ENCODE data around the gene UQCRQ.

The UQCRQ gene

DNA sequence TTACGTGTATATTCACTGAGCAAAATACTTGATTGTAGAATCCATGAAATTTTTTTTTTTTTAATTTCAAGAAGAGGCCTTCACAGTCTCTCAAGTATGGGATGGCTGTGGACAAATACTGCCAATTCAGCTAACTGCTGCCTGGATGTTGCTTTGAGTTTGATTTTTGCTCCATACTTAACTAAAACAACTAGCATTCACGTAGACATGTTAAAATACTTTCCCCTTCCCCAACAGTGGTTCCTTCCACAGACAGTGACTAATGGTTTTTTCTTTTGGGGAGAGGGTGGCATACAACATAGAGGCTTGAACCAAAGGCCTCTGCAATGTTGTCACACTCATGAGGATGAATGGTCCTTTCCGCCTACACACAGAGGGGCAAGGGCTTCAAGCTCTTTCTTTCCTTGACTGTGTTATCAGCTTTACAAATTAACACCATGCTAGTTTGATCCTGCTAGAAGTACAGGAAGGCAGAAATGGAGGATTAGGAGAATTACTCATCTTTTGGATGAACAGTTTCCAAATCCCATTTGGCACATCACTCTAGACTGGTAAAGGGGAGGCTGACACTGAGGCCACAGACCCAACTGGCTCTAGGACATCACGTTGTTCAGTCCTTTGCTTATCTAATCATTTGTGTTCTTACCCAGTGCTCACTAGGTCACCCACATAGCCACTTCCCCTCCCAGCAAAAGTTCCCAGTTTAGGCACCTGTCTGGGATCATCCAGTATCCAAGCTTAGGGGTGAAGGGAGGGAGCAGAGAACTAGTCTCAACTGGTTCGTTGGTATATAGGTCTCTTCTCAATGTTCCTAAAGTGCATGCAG is 5.2 kb downstream of the UQCRQ start:
- DNase-seq (ENCODE audit: low read depth): no peak

DNA sequence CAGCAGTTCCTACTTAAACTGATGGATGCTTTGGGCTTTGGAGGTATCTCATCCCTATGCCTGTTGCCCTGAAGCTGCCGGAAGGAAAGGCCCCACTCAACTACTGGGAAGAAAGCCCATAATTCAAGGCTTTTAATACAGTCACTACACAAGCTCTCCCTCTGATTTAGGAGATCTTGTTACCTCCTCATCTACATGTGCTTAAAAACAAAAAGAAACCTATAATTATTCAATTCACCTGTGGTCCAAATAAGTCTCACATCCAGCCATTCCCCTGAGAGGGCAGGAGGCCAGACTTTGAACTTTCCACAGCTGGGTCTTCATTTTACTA is 6.3 kb downstream of the UQCRQ start:
- DNase-seq (ENCODE audit: low read depth): no peak

DNA sequence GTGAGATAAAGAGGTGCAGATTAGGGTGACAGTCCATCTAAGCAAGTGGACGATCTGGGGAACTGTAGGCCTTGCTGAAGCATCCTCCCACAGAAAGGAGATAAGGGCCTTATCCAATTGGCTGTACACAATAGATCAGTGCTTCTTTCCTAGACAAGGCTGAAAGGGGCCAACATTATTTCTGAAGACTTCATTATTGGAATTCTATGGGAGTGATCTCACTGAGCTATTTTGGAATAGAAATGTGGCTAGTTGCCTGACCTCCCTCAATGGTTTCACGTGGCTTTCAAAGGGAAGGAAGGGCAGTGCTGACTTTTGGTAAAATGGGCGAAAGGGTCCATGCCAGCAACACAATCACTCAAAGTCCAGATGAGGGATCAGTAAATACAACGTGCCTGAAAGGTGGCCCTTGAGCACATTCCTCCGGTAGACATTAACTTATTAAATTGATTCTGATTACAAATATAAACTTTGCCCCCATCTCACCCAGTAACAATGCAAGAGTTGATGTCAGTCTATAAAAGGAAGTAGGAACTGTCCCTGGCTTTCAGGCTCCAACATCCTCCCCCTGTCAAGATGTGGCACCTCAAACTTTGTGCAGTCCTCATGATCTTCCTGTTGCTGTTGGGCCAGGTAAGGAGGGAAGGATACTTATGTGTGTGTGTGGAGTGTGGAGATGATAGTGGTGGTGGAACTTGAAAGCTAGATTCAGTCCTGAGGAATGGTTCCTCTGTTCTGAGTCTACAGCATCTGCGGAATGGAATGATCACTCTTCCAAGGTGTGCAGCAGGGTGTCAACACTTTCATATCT is 6.9 kb downstream of the UQCRQ start, which contains the start of gene LEAP2:
LEAP2 (plus strand) TSS at position 550 of the 811 bp plus-strand sequence; CDS start at position 577, 27 bp downstream.
- DNase-seq (ENCODE audit: low read depth): no peak

DNA sequence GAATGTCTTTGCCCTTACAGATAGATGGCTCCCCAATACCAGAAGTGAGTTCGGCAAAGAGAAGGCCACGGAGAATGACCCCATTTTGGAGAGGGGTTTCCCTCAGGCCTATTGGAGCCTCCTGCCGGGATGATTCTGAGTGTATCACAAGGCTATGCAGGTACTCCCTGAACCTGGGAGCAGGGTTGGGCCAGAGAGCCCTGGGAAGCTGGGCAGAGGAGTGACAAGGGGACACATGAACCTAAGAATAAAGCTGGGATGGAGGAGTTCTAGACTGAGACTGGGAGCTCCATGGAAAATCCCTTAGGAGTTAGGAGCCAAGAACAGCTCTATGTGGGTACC is 7.5 kb downstream of the UQCRQ start:
- no peak for DNase-seq (ENCODE audit: low read depth)

DNA sequence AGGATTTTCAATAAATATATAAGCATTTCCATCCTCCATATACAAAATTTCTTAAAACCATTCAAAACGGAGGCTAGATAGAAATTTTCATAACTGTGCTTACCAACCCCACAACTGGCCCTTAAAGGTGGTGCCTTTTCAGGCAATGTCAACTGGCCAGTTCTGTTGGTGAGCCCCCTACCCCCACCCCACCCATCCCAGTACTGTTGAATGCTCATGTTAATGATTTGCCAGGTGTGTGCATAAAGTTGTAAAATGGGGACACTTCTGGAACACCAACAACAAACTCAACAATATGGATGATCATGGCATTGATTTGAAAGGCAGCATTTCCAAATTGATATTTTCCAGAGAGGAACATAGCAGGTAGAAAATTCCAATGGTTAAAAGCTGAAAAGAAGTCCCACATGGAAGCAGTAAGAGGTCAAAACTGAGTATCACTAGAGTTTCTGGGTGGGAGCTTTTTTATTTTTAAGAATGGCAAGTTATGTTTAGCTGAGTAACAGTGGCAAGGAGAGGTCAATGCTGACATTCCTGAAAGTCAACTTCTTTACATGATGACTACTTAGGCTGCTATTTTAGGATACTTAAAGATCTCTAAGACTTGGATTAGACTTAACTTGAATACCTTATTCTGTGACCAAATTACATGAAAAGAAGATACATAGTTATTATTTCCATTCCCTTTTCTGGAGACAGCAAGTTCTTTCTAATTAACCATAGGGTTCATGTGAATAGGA is 9.7 kb downstream of the UQCRQ start:
- DNase-seq (ENCODE audit: low read depth): no peak

DNA sequence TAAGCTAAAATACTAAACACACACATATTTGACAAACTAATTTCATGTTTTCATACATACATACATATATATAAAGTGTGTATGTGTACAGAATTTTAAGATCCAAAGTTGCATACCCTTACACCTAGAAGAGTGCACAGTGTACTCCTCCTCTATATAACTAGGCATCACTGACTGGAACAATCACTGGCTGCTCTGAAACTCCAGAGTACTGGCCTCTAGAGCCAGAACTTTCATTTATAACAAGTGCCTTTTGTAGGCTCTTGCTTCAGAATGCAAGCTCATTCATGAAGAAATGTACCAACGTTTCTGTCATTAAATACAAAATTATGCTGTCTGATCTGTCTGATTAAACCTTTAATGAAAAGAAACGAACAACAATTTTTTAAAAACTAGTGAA is 11.0 kb downstream of the UQCRQ start:
- no peak for DNase-seq (ENCODE audit: low read depth)

DNA sequence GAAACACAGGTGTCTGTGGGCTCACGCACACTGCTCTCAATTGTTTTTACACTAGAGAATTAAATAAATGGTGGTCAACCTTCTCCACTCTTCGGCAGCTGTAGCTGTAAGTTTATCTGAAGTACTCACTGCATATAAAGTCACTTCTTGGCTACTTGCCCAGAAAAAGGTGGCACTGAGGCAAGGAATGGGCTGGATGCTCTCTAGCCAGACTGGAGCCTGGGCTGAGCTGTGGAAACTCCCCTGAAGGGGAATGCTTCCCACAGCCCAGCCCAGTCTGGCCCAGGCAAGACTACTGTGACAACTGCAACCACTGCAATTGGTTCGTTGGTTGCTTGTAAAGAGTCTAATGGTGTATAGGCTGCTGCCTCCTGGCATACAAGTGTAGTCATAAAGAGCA is 11.5 kb downstream of the UQCRQ start:
- no peak for DNase-seq (ENCODE audit: low read depth)

DNA sequence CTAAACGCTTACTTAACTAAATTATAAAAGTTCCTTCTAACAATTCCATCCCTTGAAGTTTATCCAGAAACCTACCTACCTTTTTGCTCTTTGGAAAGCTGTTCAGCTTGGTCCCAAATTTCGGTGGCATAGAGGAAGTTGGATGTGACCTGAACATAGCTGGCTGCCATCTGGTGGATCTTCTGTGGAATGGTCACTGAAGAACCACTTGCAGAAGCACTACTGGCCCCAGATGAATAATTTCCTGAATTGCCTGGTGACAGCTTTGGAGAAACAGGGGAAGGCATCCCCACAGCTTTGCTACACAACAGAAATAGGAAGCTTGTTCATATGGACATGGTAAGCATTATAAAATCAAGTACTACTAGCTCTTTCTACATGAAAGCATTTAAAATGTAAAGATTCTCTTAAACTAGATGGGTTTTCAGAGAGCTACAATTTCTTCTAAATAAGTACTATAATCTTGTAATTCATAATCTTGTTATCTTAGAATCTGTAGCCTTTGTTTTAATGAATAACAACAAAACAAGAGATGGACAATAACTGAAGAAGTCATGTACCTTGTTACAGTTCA is 16.9 kb downstream of the UQCRQ start:
- DNase-seq (ENCODE audit: low read depth): peak; percentile 18

DNA sequence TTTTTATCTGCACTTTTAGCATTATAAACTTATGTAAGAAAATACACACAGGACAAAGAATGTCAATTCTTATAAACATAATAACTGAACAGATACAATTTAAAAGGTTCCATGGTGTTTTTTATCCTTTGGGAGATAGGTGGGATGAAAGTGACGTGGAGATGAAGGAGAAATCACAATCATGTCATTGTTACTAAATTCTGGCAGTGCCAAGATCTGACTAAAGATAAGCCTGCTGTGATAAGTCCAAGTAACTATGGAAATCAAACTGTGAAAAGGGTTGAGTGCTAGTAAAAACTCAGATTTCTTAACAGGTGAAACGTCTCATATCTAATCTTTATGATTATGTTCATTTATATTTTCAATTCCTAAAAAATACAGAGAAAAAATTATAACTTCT is 18.1 kb downstream of the UQCRQ start:
- no peak for DNase-seq (ENCODE audit: low read depth)

DNA sequence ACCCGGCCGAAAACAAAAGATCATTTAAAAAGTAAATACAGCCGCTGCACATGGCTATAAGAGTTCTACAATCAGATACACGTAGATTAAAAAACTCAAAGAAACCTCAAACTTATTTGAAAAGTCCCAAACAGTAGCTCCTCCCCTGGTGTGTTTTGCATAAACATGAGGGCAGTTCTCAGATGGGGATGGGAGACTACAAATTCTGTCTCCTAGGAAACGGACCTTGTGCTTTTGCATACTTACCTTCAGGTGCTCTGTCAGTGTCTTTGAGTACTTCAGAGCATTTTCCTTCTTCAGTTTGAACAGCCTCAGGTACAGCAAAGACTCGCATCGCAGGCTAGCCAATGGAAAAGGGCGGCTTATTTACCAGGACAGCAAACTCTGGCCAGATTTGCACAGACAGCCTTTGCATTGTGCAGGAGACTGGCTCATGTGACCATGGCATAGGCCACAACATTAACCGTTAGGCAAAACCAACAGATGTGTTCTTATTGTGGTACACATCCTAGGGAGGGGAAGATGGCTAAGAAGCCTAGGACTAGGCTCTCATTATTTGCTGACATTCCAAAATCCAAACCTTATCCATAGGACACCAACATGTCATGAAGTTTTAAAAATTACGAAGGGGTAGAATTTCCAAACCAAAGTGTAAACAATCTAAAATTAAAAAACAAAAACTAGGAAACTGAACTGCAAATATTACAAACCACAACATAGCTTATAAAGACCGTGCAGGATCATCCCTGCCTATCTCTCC is 19.8 kb downstream of the UQCRQ start:
- DNase-seq (ENCODE audit: low read depth): no peak

DNA sequence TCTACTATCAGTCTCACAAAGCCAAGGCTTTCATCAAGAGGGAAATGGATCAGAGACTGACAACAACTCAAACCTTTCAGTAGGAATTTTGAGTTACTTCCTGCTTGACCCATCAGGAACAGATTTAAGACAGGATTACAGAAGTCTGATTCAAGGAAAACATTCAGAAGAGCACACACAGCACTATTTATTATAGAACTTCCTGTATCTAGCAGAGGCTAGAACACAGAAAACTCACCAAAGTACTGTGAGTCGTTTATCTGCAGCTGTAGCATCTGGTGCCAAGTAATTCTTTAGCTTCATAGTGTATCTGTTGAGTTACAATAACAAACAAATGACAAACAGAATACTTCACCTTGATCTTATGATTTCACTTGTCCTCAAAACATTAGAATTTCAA is 20.8 kb downstream of the UQCRQ start:
- DNase-seq (ENCODE audit: low read depth): no peak

DNA sequence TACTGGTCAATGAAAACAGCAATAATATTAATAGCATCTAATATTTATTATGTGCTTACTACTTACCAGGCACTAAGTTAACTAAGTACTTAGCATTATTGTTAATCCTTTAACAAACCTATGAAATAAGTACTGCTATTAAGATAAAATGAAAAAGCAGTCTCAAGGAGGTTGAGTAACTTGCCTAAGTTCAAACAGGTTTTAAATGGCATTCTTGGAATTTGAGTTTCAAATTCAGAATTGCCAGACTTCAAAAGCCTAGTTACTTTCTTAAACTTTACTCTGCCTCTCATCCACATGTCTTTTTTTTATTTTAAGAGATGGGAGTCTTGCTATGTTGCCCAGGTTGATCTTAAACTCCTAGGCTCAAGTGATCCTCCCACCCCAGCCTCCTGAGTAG is 23.1 kb downstream of the UQCRQ start:
- no peak for DNase-seq (ENCODE audit: low read depth)

DNA sequence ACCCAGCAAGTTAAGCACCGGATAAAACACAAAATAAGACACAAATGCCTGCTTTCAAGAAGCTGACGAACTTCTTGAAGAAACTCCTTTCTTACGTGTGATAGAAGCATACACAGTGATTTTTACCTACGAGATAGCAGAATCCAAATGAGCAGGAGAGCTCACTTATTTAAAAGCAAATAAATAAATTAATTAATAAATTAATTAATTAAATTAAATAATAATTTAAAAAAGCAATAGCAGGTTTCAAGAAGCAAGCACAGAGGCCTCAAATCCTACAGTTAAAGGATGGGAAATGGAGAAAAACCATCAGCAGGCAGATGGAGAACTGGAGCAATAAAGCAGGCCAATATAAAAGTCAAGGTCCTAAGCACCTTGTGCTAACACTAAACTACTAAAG is 24.4 kb downstream of the UQCRQ start:
- DNase-seq (ENCODE audit: low read depth): no peak

DNA sequence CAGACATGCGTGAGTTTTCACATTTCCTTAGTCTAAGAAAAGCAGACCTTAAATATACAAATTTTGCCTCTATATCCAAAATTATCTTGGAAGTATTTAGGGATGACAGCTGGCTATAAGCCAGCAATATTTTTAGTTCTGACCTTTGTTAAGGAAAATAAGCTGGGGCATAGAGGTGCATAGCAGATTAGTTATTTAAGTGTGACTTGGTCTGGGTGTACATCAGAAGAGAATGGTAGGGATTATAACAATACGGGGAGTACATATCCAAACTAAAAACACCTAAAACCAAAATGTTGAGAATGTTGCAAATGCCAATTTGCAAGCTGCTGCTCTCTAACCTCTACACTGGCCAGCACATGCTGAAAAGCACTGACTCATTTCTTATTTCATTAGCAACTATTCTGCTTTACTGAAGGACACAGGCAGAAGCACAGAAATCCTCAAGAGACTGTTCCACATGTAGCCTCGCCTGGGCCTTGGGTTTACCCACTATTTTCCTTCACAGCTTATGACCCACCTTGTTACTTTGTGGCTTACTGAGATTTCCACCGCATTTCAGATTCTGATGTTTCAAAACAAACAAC is 29.4 kb downstream of the UQCRQ start:
- no peak for DNase-seq (ENCODE audit: low read depth)

DNA sequence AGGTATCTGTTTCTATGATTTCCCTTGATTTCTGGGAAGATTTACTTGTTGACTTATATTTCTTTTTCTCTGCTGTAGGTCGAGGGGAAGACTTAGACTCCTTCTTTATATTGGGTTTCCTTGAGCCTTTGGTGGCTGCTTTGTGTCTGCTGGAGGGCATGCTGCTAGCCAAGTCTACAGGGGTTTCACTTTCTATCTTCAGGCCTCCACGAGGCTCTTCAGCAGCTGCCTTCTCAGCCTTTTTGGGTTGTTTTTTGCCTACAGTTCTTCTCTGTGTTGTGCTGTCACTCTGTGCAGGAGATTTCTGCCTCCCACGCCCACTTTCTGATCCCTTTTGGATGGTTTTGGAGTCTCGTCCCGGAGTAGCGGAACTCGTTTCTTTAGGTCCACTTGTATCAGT is 30.2 kb downstream of the UQCRQ start:
- DNase-seq (ENCODE audit: low read depth): no peak

DNA sequence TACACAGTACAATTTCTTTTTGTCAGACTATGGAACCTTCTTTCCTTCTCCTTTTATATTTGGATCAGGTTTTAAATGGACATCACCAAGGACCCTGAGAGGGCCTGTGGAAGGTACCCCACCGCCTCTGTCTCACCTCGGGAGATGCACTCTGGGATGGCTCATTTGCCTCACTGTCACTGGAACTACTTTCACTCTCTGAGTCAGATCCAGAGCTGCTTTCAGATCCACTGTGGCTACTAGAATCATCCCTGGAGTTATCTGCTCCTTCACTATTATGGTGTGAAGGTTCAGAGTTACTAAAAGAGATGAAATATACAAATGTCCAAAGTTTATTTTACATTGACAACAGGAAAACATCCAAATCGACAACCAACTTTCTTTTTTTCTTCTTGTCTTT is 31.7 kb downstream of the UQCRQ start:
- DNase-seq (ENCODE audit: low read depth): no peak

DNA sequence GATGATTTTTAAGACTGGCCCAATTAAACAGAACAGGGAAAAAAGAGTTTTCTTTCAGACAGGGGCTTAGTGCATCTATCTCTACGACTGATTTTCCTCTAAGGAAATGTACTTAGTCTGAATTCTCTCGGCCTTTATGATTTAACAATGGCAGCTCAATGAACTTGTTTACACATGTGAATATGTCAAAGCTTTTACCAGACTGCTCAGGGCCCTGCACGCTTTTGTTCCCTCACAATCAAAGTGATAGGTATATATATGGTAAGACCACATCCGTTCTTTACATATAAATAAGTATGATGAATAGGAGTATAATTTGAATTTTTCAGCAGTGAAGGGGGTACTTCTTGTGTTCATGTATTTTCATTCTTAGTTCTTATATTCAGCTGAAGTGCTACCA is 34.6 kb downstream of the UQCRQ start:
- no peak for DNase-seq (ENCODE audit: low read depth)

DNA sequence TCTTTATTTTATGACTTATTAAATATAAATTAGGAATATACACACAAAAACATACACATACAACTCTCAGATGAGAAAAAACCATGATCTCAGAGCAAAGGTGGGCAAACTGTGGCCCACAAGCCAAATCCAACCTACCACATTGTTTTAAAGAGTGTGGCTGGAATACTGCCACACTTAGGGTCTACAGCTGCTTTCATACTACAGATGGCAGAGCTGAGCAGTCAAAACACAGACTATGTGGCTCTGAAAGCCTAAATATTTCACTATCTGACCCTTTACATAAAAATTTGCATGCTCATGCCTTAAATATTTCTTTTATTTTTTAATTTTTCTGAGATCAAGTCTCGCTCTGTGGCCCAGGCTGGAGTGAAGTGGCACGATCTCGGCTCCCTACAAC is 35.3 kb downstream of the UQCRQ start:
- DNase-seq (ENCODE audit: low read depth): no peak

DNA sequence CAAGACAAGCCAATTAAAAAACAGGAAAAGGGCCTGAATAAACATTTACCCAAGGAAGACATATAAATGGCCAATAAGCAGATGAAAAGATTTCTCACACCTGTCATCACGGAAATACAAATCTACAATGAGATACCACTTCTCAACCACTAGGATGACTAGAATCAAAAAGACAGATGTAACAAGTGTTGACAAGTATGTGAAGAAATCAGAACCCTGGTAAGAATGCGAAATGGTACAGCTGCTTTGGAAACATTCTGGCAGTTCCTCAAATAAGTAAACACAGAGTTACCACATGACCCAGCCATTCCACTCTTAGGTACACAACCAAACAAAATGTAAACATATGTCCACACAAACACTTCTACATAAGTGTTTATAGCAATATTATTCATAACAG is 39.5 kb downstream of the UQCRQ start:
- no peak for DNase-seq (ENCODE audit: low read depth)

DNA sequence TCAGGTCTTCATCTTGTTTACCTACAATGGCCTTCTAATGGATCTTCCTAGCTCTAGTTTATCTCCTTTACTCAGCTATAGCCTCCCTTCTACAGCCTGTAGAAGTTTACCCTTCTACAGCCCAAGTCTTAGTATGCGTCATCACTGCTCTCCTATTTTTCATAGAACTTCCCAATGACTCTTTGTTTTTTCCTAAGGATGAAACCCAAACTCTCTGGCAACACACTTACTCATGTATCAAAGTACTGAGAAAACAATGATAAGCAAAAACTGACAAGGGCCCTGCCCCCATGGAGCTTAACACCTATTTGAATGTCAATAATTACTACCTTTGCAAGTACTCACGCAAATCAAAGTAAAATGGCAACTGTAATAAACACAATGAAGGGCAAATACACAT is 40.7 kb downstream of the UQCRQ start:
- no peak for DNase-seq (ENCODE audit: low read depth)

DNA sequence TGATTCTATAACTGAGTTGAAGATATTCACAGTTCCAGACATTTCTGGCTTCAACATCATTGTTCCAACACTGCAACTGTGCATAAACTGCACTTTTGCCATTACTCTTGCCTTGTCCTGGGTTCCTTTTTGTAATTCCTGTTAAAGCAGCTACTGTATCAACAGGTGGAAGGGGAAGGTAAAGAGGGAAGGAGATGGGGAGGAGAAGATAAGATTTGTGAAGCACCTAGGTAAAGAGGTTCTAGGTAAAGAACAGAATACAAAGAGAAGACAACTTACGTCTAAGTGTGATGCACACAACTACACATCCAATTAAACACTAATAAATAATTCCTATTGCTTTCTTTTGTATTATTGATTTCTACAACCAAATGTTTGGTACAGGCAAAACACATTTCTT is 43.3 kb downstream of the UQCRQ start:
- DNase-seq (ENCODE audit: low read depth): no peak

DNA sequence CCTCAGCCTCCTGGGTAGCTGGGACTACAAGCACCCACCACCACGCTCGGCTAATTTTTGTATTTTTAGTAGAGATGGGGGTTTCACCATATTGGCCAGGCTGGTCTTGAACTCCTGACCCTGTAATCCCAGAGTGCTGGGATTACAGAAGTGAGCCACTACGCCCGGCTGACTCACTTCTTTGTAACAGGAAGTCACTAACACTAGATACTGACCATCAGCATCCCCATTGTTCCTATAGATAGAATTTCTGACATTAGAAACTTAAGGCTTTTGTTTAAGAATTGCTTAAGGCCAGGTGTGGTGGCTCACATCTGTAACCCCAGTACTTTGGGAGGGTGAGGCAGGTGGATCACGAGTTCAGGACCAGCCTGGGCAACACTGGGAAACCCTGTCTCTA is 49.2 kb downstream of the UQCRQ start:
- no peak for DNase-seq (ENCODE audit: low read depth)

All from CMK (cell line).